Fibroblast of pulmonary artery (primary cell): Measurements from ENCODE around the gene PTPRN2.

Experiments used
- DNase-seq: peaks from one replicate; pipeline ENCODE4 v3.0.0-alpha.2; 2010; ENCODE audit warnings: low read depth
- H3K4me3 ChIP-seq: replicated peaks from 2 replicates; pipeline ENCODE4 v1.5.1; 2011; ENCODE audit warnings: low read depth, mild to moderate bottlenecking, control low read depth, low read length, moderate library complexity
- CTCF ChIP-seq: IDR thresholded peaks from 2 replicates; pipeline ENCODE4 v1.5.1; 2011; ENCODE audit warnings: mild to moderate bottlenecking, control low read depth, low read length, inconsistent platforms; ENCODE audit errors: missing control alignments

The PTPRN2 gene

GRCh38 chr7:158025686-158026600 lies 561.7 kb downstream of the PTPRN2 start:
- no peak for DNase-seq
- no peak for TF ChIP-seq CTCF
- H3K4me3 ChIP-seq, result no peak overlapping the region

GRCh38 chr7:158024881-158025280 lies 562.7 kb downstream of the PTPRN2 start:
- DNase-seq, result no peak
- H3K4me3 ChIP-seq, result no peak overlapping the region
- TF ChIP-seq CTCF, result no peak

- DNase-seq, result no peak
Measured at GRCh38 chr7:158024351-158024715, 563.3 kb downstream of the PTPRN2 start.

GRCh38 chr7:158023681-158024350 lies 563.8 kb downstream of the PTPRN2 start:
- TF ChIP-seq CTCF, result no peak
- no peak for DNase-seq

More at GRCh38 chr7:158024351-158024715, 563.3 kb downstream of the PTPRN2 start:
- TF ChIP-seq CTCF, result no peak
- no peak overlapping the region for H3K4me3 ChIP-seq

GRCh38 chr7:158023157-158023556 lies 564.5 kb downstream of the PTPRN2 start:
- no peak for TF ChIP-seq CTCF
- no peak for DNase-seq
- H3K4me3 ChIP-seq, result no peak overlapping the region

More at GRCh38 chr7:158023681-158024350, 563.8 kb downstream of the PTPRN2 start:
- no peak overlapping the region for H3K4me3 ChIP-seq

- H3K4me3 ChIP-seq, result no peak overlapping the region
- TF ChIP-seq CTCF, result no peak
- no peak for DNase-seq
Measured at GRCh38 chr7:158022601-158023000, 565.0 kb downstream of the PTPRN2 start.
